HUES48 (cell line): ENCODE data around the gene PTPRD.

ENCODE experiments used
- H3K27ac ChIP-seq: one replicate; pipeline ENCODE4 v1.7.0; 2013; ENCODE audit warnings: low read depth, low read length, inconsistent platforms
- H3K27me3 ChIP-seq: 2 replicates; pipeline ENCODE4 v1.6.1; 2013; ENCODE audit warnings: mild to moderate bottlenecking, low read length; ENCODE audit not compliant: control insufficient read depth, insufficient read depth
- H3K36me3 ChIP-seq: 2 replicates; pipeline ENCODE4 v1.6.1; 2013; ENCODE audit warnings: low read length; ENCODE audit not compliant: control insufficient read depth, insufficient read depth
- H3K4me1 ChIP-seq: 2 replicates; pipeline ENCODE4 v1.6.1; 2013; ENCODE audit warnings: mild to moderate bottlenecking, low read length; ENCODE audit not compliant: control insufficient read depth, insufficient read depth
- H3K4me3 ChIP-seq: 2 replicates; pipeline ENCODE4 v1.5.1; 2013; ENCODE audit warnings: mild to moderate bottlenecking, low read depth, low read length
- H3K9ac ChIP-seq: 2 replicates; pipeline ENCODE4 v1.6.1; 2013; ENCODE audit warnings: mild to moderate bottlenecking, low read depth, low read length, moderate library complexity
- H3K9me3 ChIP-seq: 2 replicates; pipeline ENCODE4 v1.6.1; 2013; ENCODE audit warnings: low read length; ENCODE audit not compliant: control insufficient read depth, insufficient read depth

Gene PTPRD

DNA sequence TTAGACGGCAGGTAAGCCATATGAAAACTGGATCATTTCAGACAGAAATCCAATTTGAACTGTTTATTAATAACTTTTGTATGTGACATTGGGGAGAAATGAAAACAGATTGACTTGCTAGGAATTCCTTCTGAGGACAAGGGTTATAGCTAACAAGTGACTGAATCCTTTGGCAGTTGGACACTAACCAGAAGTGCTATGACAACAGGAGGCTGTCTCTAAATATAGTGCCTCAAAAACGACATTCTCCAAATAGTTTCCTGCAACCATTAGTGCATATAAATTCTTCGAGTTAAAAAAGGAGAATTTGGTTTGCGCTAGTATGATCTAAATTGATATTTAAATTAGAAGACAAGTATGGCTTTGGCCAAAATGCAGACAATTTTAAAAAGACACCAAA is 338.6 kb downstream of the PTPRD start:
- H3K4me3 ChIP-seq, result no peak overlapping the region
- H3K9me3 ChIP-seq, result no peaks in the 10 kb centered on the region
- H3K27me3 ChIP-seq, result no peaks in the 10 kb centered on the region
- H3K4me1 ChIP-seq, result 0 out of 2 replicates have a peak, but pooled peaks cover 6% of the 10 kb centered on the region
- no peak overlapping the region for H3K9ac ChIP-seq
- no peak overlapping the region for H3K27ac ChIP-seq
- no peaks in the 10 kb centered on the region for H3K36me3 ChIP-seq

DNA sequence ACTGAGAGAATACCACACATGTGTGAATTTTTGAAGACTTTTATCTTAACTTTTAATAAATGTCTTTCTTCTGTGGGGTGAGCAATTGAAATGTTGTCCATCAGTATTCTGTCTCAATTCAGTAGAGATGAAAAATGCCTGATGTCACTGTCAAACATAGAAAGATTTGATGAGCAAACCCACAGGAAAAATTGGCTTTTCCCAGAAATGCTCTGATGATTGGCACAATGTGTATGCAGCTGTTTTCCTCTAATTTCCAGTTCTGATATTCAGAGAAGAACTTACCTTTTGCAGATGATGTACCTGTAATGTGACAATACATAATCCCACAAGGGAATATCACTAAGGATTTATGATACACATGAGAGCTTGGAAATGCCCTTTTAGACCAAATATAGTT is 340.0 kb downstream of the PTPRD start:
- no peak overlapping the region for H3K4me3 ChIP-seq
- H3K4me1 ChIP-seq, result peaks cover 6% of the 10 kb centered on the region; the same call in 1 of the 2 replicates
- no peak overlapping the region for H3K27ac ChIP-seq
- H3K27me3 ChIP-seq, result no peaks in the 10 kb centered on the region
- H3K36me3 ChIP-seq, result no peaks in the 10 kb centered on the region
- H3K9me3 ChIP-seq, result no peaks in the 10 kb centered on the region
- no peak overlapping the region for H3K9ac ChIP-seq

DNA sequence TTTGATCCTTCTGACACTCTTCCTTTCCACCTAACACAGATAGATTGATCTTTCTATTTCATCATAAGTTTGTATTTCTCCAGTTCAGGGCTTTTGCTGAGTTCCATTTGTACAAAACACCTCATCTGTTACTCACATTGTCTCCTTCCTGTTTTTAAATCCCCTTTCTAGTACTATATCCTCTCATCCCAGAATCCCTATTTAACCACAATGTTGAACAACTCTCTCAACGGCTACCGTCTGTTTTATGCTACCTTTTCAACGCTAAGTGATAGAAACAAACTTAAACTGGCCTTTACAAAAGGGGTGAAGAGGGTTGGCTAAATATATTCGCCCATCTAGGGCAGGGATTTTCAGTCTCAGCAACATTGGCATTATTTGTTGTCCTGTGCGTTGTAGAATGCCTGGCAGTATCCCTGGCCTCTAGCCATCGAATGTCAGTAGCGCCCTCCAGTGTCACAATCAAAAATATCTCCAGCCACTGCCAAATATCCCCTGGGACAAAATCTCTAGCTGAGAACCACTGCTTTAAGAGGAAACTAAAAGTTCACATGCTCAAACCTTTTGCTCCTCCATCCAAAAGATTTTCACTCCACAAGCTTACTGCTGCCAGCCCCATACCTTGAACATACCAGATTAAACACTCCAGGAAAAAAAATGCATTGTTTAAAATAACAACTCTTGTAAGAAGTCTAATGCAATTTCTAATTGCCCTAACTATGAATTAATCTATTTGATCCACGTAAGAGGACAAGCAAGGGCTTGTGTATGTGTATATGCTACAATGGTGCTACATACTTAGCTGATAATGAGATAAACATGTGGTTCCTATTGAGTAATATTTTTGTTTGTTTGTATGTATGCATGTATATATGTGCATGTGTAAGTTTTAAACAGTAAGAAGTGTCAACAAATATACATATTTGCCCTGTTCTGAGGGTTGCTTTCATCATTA is 344.0 kb downstream of the PTPRD start:
- Histone ChIP-seq H3K4me1 (no peaks in the 10 kb centered on the region; the same call in 1 of the 2 replicates), H3K27ac (no peak overlapping the region), H3K4me3 (no peak overlapping the region), H3K36me3 (no peaks in the 10 kb centered on the region), H3K9me3 (peaks cover 4% of the 10 kb centered on the region), H3K9ac (0 out of 2 replicates have a peak overlapping the region, but pooled peaks have one; percentile 31), H3K27me3 (no peaks in the 10 kb centered on the region)

DNA sequence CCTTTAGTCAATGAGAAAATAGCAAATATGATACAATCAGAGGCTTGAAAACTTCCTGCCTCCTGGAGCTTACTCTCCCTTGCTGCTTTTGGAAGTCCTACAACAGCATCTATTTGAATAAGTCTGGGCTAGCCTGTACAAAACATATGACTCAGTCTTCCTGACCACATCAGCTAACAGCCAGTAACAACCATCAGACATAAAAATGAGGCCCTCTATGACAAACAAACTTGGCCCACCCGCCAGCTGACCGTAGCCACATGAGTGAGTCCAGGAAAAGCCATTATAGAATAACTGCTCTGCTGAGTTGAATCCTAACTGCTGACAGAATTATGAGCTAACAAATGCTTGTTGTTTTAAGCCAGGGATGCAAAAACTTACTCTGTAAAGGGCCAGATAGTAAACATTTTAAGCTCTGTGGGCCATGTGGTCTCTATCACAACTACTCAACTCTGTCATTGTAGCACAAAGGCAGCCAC is 347.6 kb downstream of the PTPRD start:
- peaks cover 3% of the 10 kb centered on the region; the same call in 1 of the 2 replicates for H3K4me1 ChIP-seq
- no peaks in the 10 kb centered on the region for H3K27me3 ChIP-seq
- H3K36me3 ChIP-seq, result no peaks in the 10 kb centered on the region
- H3K9ac ChIP-seq, result no peak overlapping the region
- H3K4me3 ChIP-seq, result no peak overlapping the region
- peaks cover 13% of the 10 kb centered on the region for H3K9me3 ChIP-seq
- H3K27ac ChIP-seq, result no peak overlapping the region

DNA sequence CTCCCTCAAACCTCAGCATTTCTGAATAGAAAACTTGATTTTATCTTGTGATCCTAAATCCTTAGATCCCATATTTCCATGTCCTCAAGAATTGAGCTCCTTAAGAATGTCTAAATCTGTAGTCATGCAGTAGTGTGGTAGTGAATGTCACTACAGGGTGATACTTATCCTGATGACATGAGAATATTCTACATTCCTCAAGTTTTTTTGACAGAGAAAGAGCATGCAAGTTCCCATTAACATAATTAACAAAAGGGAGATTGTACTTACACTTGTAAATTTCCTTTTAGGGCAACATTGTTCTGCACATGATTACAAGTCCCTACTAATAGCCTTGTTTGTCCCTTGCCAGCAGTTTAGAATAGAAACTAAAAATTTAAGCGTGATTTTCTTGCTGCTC is 352.3 kb downstream of the PTPRD start:
- H3K4me1 ChIP-seq, result 0 out of 2 replicates have a peak, but pooled peaks cover 3% of the 10 kb centered on the region
- peak overlapping the region; percentile 4 for H3K27ac ChIP-seq
- H3K9ac ChIP-seq, result no peak overlapping the region
- no peak overlapping the region for H3K4me3 ChIP-seq
- peaks cover 13% of the 10 kb centered on the region for H3K9me3 ChIP-seq
- no peaks in the 10 kb centered on the region for H3K27me3 ChIP-seq
- no peaks in the 10 kb centered on the region for H3K36me3 ChIP-seq

DNA sequence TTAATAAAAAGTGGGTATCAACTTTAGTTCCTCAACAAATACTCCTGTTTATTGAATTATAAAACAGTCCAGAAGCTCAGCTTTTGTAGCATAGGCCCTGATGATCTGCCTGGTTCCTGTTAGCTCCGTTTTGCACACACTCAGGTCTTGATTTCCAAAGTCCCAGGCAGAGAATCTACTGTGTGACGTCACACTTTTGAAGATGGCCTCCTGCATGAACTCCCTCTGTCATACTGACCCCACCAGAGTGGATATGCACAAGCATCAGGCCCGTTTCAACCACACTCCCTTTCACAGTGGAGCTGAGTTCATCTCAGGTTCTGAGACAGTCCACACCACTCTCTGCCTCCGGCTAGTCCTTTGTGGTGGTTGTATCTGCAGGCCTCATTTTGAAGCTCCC is 353.1 kb downstream of the PTPRD start:
- Histone ChIP-seq H3K36me3 (no peaks in the 10 kb centered on the region), H3K9me3 (peaks cover 13% of the 10 kb centered on the region), H3K9ac (no peak overlapping the region), H3K4me3 (no peak overlapping the region), H3K27me3 (no peaks in the 10 kb centered on the region), H3K4me1 (0 out of 2 replicates have a peak, but pooled peaks cover 3% of the 10 kb centered on the region), H3K27ac (no peak overlapping the region)

DNA sequence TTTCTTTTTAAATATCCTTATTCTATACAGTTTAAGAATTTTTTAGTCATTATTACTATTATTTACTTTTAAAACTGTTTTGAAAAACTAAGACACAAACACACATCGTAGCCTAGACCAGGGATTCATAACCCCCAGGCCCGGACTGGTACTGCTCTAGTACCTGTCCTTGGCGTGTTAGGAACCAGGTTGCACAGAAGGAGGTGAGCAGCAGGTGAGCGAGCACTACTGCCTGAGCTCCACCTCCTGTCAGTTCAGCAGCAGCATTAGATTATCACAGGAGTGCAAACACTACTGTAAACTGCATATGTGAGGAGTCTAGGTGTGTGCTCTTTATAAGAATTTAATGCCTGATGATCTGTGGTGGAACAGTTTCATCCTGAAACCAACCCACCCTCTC is 357.0 kb downstream of the PTPRD start:
- no peak overlapping the region for H3K27ac ChIP-seq
- no peak overlapping the region for H3K4me3 ChIP-seq
- no peak overlapping the region for H3K9ac ChIP-seq
- H3K9me3 ChIP-seq, result no peaks in the 10 kb centered on the region
- H3K27me3 ChIP-seq, result no peaks in the 10 kb centered on the region
- H3K4me1 ChIP-seq, result 0 out of 2 replicates have a peak, but pooled peaks cover 3% of the 10 kb centered on the region
- H3K36me3 ChIP-seq, result no peaks in the 10 kb centered on the region

DNA sequence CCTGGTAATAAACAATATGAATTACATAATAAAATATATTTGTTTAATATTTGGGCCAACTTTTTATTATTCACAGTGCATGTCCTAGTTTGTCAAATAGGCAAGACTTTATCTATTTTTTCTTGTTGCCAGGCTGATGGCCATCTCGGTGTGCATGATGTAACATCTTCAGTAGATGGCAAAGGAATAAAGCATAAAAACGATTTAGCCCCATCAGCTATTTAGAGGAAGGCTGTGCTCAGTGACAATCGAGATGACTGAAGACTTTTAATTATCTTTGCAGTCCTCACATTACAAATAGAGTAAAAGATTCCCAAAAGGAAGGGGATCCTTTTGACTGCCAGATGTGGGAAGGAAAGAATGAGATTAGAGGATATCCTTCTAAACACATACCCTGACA is 358.5 kb downstream of the PTPRD start:
- H3K9me3 ChIP-seq, result no peaks in the 10 kb centered on the region
- no peak overlapping the region for H3K9ac ChIP-seq
- no peaks in the 10 kb centered on the region for H3K27me3 ChIP-seq

DNA sequence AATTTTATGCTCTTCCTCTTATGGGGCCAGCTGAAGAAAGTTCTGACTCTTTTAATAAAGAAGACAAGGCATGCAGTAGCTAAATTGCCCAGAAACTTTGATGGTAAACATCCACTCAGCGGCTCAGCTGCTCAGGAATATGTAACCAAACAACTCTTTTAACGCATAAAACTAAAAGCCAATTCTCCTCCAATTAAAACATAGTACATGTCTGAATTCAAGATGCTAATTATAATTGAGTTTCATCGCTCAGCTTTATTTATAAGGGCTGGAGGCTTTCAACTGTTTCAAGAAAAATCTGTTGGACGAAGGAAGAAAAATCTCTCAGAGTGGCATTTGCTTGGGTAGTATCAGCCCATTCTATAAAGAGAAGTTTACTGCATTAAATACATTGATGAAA is 359.5 kb downstream of the PTPRD start:
- no peak overlapping the region for H3K9ac ChIP-seq
- H3K4me1 ChIP-seq, result no peaks in the 10 kb centered on the region
- H3K9me3 ChIP-seq, result no peaks in the 10 kb centered on the region
- no peak overlapping the region for H3K4me3 ChIP-seq
- H3K36me3 ChIP-seq, result no peaks in the 10 kb centered on the region
- no peak overlapping the region for H3K27ac ChIP-seq
- H3K27me3 ChIP-seq, result no peaks in the 10 kb centered on the region

More for the DNA sequence above, 358.5 kb downstream of the PTPRD start:
- H3K36me3 ChIP-seq, result no peaks in the 10 kb centered on the region
- H3K27ac ChIP-seq, result no peak overlapping the region
- H3K4me3 ChIP-seq, result no peak overlapping the region
- H3K4me1 ChIP-seq, result no peaks in the 10 kb centered on the region

DNA sequence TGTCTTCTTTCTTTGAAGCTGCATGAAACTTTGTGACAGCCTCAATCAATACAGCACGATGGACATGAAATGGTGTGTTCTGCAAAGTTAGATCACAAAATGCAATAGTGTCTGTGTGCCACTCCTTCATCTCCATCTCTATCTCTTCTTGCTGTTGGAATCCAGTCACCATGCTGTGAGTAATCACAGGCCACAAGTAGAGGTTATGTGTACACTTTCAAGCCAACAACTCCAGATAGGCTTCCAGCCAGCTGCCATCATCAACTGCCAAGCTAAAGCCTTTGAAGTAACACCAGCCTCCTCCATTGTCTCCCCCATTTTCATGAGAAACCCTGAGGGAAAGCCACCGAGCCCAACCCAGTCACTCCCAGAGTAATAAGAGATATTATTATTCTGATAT is 360.6 kb downstream of the PTPRD start:
- H3K27ac ChIP-seq, result no peak overlapping the region
- H3K4me3 ChIP-seq, result no peak overlapping the region
- H3K4me1 ChIP-seq, result no peaks in the 10 kb centered on the region
- H3K9ac ChIP-seq, result no peak overlapping the region
- no peaks in the 10 kb centered on the region for H3K36me3 ChIP-seq
- H3K27me3 ChIP-seq, result no peaks in the 10 kb centered on the region
- no peaks in the 10 kb centered on the region for H3K9me3 ChIP-seq

DNA sequence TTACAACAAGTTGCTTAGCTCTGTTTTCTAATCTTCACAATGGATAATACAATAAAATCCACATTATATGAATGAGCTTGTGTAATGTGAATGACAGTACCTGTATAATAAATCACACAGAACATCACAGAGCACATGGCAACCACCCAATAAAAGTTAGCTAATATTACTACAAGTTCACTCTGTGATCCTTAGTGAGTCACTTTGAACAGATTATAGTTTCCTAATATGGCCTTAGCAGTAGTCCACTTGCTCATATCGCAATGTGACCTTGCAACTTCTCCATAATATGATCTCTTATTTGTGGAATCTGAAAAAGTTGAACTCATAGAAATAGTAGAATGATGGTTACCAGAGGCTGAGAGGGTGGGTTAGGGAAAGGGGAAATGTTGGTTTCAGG is 361.3 kb downstream of the PTPRD start:
- H3K4me3 ChIP-seq, result no peak overlapping the region
- no peak overlapping the region for H3K9ac ChIP-seq
- no peak overlapping the region for H3K27ac ChIP-seq
- no peaks in the 10 kb centered on the region for H3K27me3 ChIP-seq
- H3K9me3 ChIP-seq, result no peaks in the 10 kb centered on the region
- H3K4me1 ChIP-seq, result no peaks in the 10 kb centered on the region
- no peaks in the 10 kb centered on the region for H3K36me3 ChIP-seq
